HCT116 (cell line): Measurements from ENCODE around the gene DNAAF5. TPM values are rescaled to one million over a fixed set of nuclear protein-coding genes. Genes with fewer than 3 reads are reported as not detected.

ENCODE experiments used
- ATAC-seq: fragments of 200-7000 bp; cut with Tn5 transposase; 2 replicates; pipeline ENCODE4 v1.9.1; 2020; ENCODE audit warnings: mild to moderate bottlenecking, moderate library complexity
- BruUV-seq: library from RNA; stranded (reverse); fragments of 400-500 nt; replicated peaks from 2 replicates; lab custom pipeline; 2021; lab: Mats Ljungman, UMichigan
- CTCF ChIA-PET: fragments of 300-600 bp; sonication (Branson Sonifier 250); formaldehyde crosslinking; loops from one replicate; lab custom pipeline; 2021; ENCODE audit warnings: antibody characterized with exemption; lab: Charles Lee
- POLR2A ChIA-PET: fragments of 300-600, 350-600 bp; sonication (Branson Sonifier 250); formaldehyde crosslinking; loops from one replicate; lab custom pipeline; 2021; ENCODE audit warnings: antibody characterized with exemption; lab: Charles Lee
- RAD21 ChIA-PET, 2 experiments: fragments of 300-600 bp; sonication (Branson Sonifier 250); formaldehyde crosslinking; loops; one replicate each; lab custom pipeline; 2023; ENCODE audit warnings: low total read pairs in 2 of 2; ENCODE audit not compliant: uncharacterized antibody in 2 of 2, unreplicated experiment in 2 of 2, low non-redundant PET in 1 of 2; lab: Charles Lee
- DNase-seq: peaks from one replicate; pipeline ENCODE4 v3.0.0-alpha.2; 2010; ENCODE audit warnings: low read depth, low spot score
- H2AFZ ChIP-seq: fragments of 200-600 bp; shearing (Covaris generic), sonication (generic); 2 replicates; pipeline ENCODE4 v1.6.1; 2017; ENCODE audit warnings: low read depth, mixed run types, mixed read lengths, antibody characterized with exemption, low read length; ENCODE audit not compliant: poor library complexity, severe bottlenecking
- H3K27ac ChIP-seq: 2 replicates; pipeline ENCODE4 v1.5.1; 2012; ENCODE audit warnings: low read depth, low read length
- H3K27me3 ChIP-seq: fragments of 200-600 bp; sonication (generic); 2 replicates; pipeline ENCODE4 v1.6.1; 2016; ENCODE audit warnings: mixed run types, low read length, mixed read lengths; ENCODE audit not compliant: insufficient read depth
- H3K36me3 ChIP-seq, 2 experiments: fragments of 200-500 bp in 1 of 2; fragments of 200-600 bp in 1 of 2; sonication (Bioruptor generic) in 1 of 2; sonication (generic) in 1 of 2; 2 replicates each; pipeline versions ENCODE4 v1.5.1 to v1.6.1; 2014 to 2016; ENCODE audit warnings: low read length in 2 of 2, inconsistent platforms in 1 of 2, mixed read lengths in 1 of 2, mixed run types in 1 of 2; ENCODE audit not compliant: insufficient read depth in 2 of 2, control insufficient read depth in 1 of 2
- H3K4me1 ChIP-seq, 2 experiments: fragments of 200-600 bp in 1 of 2; sonication (generic) in 1 of 2; 2 replicates each; pipeline versions ENCODE4 v1.5.1 to v1.6.1; 2012 to 2017; ENCODE audit warnings: low read length in 2 of 2, inconsistent platforms in 1 of 2, mild to moderate bottlenecking in 1 of 2, mixed read lengths in 1 of 2, mixed run types in 1 of 2, moderate library complexity in 1 of 2; ENCODE audit not compliant: insufficient read depth in 2 of 2, control insufficient read depth in 1 of 2
- H3K4me2 ChIP-seq: fragments of 200-600 bp; sonication (generic); 2 replicates; pipeline ENCODE4 v1.6.1; 2017; ENCODE audit warnings: mixed run types, low read length, mixed read lengths
- H3K4me3 ChIP-seq, 2 experiments: fragments of 200-600 bp in 1 of 2; sonication (generic) in 1 of 2; replicated peaks in 1 of 2; 2 replicates each; pipeline ENCODE4 v1.5.1; 2011 to 2016; ENCODE audit warnings: low read length in 2 of 2, control low read depth in 1 of 2, low read depth in 1 of 2, mild to moderate bottlenecking in 1 of 2, mixed read lengths in 1 of 2, mixed run types in 1 of 2
- H3K79me2 ChIP-seq: fragments of 200-600 bp; sonication (generic); 2 replicates; pipeline ENCODE4 v1.6.1; 2017; ENCODE audit warnings: mild to moderate bottlenecking, mixed run types, low read length, moderate library complexity, mixed read lengths; ENCODE audit not compliant: insufficient read depth
- H3K9ac ChIP-seq: fragments of 200-600 bp; sonication (generic); 2 replicates; pipeline ENCODE4 v1.6.1; 2016; ENCODE audit warnings: low read length, mixed read lengths
- H3K9me2 ChIP-seq: fragments of 200-600 bp; sonication (generic), shearing (Covaris generic); 2 replicates; pipeline ENCODE4 v1.6.1; 2017; ENCODE audit warnings: mixed run types, mild to moderate bottlenecking, moderate library complexity; ENCODE audit not compliant: insufficient read depth
- H3K9me3 ChIP-seq, 2 experiments: fragments of 200-500 bp in 1 of 2; fragments of 200-600 bp in 1 of 2; sonication (Bioruptor generic) in 1 of 2; sonication (generic) in 1 of 2; 2 replicates each; pipeline ENCODE4 v1.6.1; 2014 to 2017; ENCODE audit warnings: low read length in 2 of 2, mixed read lengths in 2 of 2, inconsistent platforms in 1 of 2, low read depth in 1 of 2, mild to moderate bottlenecking in 1 of 2, mixed run types in 1 of 2, moderate library complexity in 1 of 2; ENCODE audit not compliant: control insufficient read depth in 1 of 2, insufficient read depth in 1 of 2
- H4K20me1 ChIP-seq: fragments of 200-600 bp; sonication (generic), shearing (Covaris generic); 2 replicates; pipeline ENCODE4 v1.6.1; 2017; ENCODE audit warnings: mixed run types, mild to moderate bottlenecking, moderate library complexity; ENCODE audit not compliant: insufficient read depth
- CEBPB ChIP-seq: IDR thresholded peaks from 2 replicates; pipeline ENCODE4 v1.6.1; 2012; ENCODE audit warnings: low read depth
- FOSL1 ChIP-seq: IDR thresholded peaks from 2 replicates; pipeline ENCODE4 v1.6.1; 2012; ENCODE audit warnings: low read depth
- JUND ChIP-seq: IDR thresholded peaks from 2 replicates; pipeline ENCODE4 v1.6.1; 2012
- YY1 ChIP-seq: IDR thresholded peaks from 2 replicates; pipeline ENCODE4 v1.6.1; 2011; ENCODE audit warnings: low read length, low read depth, moderate library complexity, mild to moderate bottlenecking; ENCODE audit not compliant: insufficient replicate concordance; ENCODE audit errors: extremely low read depth
- intact Hi-C: fragments of 100-400 bp; cut with micrococcal nuclease; formaldehyde crosslinking; loops from 2 replicates; pipeline ENCODE4 v1.10.0; 2022
- total RNA-seq: library from RNA; stranded (reverse); gene quantifications from one replicate; pipeline ENCODE4 v1.2.1, GENCODE V29; 2021; ENCODE audit not compliant: unreplicated experiment
- TF ChIP-seq, protein P1 (sequence below): IDR thresholded peaks from 2 replicates; pipeline ENCODE4 v1.6.1; 2012; ENCODE audit warnings: low read depth
- TF ChIP-seq, protein P2 (sequence below): IDR thresholded peaks from 2 replicates; pipeline ENCODE4 v1.6.1; 2012

DNAAF5 gene
- total RNA-seq, 1 experiment from 2014 or later = 69.4 TPM

GRCh38 chr7:771234-772004 lies 44.9 kb downstream of the DNAAF5 start:
- H3K36me3 ChIP-seq = peaks cover 10 to 11% of the 10 kb centered on the region in 2 experiments; a peak in 3 of 4 replicates

More at GRCh38 chr7:771234-772004, 44.9 kb downstream of the DNAAF5 start:
- RAD21 ChIA-PET = no interaction called here
- CTCF ChIA-PET = interaction anchor here (0.9 to 1.0 kb wide), 2 partner anchors 439 to 449 kb away, joined by 4 read pairs; no protein-coding TSS in a partner anchor
- Histone ChIP-seq H3K27ac (no peak overlapping the region), H3K4me2 (no peak overlapping the region), H3K9ac (no peak overlapping the region), H4K20me1 (no peaks in the 10 kb centered on the region), H3K79me2 (peaks cover 2% of the 10 kb centered on the region; the same call in 1 of the 2 replicates), H3K4me3 (no peak overlapping the region), H2AFZ (no peak overlapping the region), H3K27me3 (no peaks in the 10 kb centered on the region), H3K9me3 (no peaks in the 10 kb centered on the region), H3K9me2 (no peaks in the 10 kb centered on the region), H3K4me1 (no peaks in the 10 kb centered on the region)
- no peak for ATAC-seq
- DNase-seq = no peak
- BruUV-seq = no TSS peak
- TF ChIP-seq, protein P1, sequence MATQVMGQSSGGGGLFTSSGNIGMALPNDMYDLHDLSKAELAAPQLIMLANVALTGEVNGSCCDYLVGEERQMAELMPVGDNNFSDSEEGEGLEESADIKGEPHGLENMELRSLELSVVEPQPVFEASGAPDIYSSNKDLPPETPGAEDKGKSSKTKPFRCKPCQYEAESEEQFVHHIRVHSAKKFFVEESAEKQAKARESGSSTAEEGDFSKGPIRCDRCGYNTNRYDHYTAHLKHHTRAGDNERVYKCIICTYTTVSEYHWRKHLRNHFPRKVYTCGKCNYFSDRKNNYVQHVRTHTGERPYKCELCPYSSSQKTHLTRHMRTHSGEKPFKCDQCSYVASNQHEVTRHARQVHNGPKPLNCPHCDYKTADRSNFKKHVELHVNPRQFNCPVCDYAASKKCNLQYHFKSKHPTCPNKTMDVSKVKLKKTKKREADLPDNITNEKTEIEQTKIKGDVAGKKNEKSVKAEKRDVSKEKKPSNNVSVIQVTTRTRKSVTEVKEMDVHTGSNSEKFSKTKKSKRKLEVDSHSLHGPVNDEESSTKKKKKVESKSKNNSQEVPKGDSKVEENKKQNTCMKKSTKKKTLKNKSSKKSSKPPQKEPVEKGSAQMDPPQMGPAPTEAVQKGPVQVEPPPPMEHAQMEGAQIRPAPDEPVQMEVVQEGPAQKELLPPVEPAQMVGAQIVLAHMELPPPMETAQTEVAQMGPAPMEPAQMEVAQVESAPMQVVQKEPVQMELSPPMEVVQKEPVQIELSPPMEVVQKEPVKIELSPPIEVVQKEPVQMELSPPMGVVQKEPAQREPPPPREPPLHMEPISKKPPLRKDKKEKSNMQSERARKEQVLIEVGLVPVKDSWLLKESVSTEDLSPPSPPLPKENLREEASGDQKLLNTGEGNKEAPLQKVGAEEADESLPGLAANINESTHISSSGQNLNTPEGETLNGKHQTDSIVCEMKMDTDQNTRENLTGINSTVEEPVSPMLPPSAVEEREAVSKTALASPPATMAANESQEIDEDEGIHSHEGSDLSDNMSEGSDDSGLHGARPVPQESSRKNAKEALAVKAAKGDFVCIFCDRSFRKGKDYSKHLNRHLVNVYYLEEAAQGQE = no peak
- TF ChIP-seq YY1 = no peak
- TF ChIP-seq JUND = no peak
- TF ChIP-seq, protein P2, sequence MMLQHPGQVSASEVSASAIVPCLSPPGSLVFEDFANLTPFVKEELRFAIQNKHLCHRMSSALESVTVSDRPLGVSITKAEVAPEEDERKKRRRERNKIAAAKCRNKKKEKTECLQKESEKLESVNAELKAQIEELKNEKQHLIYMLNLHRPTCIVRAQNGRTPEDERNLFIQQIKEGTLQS = no peak
- TF ChIP-seq CEBPB = no peak
- no peak for TF ChIP-seq FOSL1
- POLR2A ChIA-PET = no interaction called here
- intact Hi-C loops = no loop called here
